ENCODE measurements around the gene SBNO2.
A peak's percentile ranks its signal among the peaks of the same experiment; 100 is the strongest.

The SBNO2 gene

GRCh38 chr19:1068009-1069001 lies 105.8 kb downstream of the SBNO2 start:
- no peak for ATAC-seq

GRCh38 chr19:1067341-1067957 lies 106.6 kb downstream of the SBNO2 start:
- peak; percentile 27 to 50 for ATAC-seq

- ATAC-seq, result peak; percentile 58 to 63
Observed at GRCh38 chr19:1066748-1067340, 107.2 kb downstream of the SBNO2 start, which contains the start of gene ARHGAP45. TSS of gene ARHGAP45 (plus strand) at chr19:1067167. CDS start at chr19:1067406, 239 bp downstream.

GRCh38 chr19:1066251-1066747 lies 107.8 kb downstream of the SBNO2 start:
- ATAC-seq, result no peak

GRCh38 chr19:1065606-1066109 lies 108.4 kb downstream of the SBNO2 start:
- no peak for ATAC-seq

- ATAC-seq, result peak; percentile 48 to 59
Observed at GRCh38 chr19:1064661-1065605, 109.1 kb downstream of the SBNO2 start.

- no peak for ATAC-seq
Observed at GRCh38 chr19:1063909-1064660, 110.0 kb downstream of the SBNO2 start.

- no peak for ATAC-seq
Observed at GRCh38 chr19:1063030-1063908, 110.8 kb downstream of the SBNO2 start.

- no peak for ATAC-seq
Observed at GRCh38 chr19:1062387-1063029, 111.6 kb downstream of the SBNO2 start.

- ATAC-seq, result no peak
Observed at GRCh38 chr19:1061987-1062386, 112.1 kb downstream of the SBNO2 start.

GRCh38 chr19:1060689-1061088 lies 113.4 kb downstream of the SBNO2 start:
- no peak for ATAC-seq

GRCh38 chr19:1058112-1058511 lies 116.0 kb downstream of the SBNO2 start:
- ATAC-seq, result no peak

All from activated CD4-positive, CD25-positive, alpha-beta regulatory T cell treated with anti-CD3 and anti-CD28 coated beads, Interleukin-2, amount 50 U/mL, for 24 hours (primary cell).